Measurements from ENCODE around the gene CTSV. TPM values are rescaled to one million over a fixed set of nuclear protein-coding genes. Genes with fewer than 3 reads are reported as not detected.
"Not testable (repeated sequence)": the region's sequence is repeated elsewhere in the genome, so short reads cannot be mapped to it uniquely, and the experiment has no call there.

Gene CTSV
- total RNA-seq, 1 experiment from 2014 or later, result 47.3 TPM

- BruUV-seq (replicated peaks), result no TSS peak
- no peaks in the 10 kb centered on the region for H3K36me3 ChIP-seq (ENCODE audit: low read depth)
- H2AFZ ChIP-seq, result no peak overlapping the region
- no peaks in the 10 kb centered on the region for H4K20me1 ChIP-seq (ENCODE audit: insufficient read depth)
- no peak overlapping the region for H3K27ac ChIP-seq
- H3K9me2 ChIP-seq (ENCODE audit: insufficient read depth), result no peaks in the 10 kb centered on the region
- no peak overlapping the region for H3K4me2 ChIP-seq
- no peak for TF ChIP-seq CTCF (conservative IDR thresholded peaks at IDR 0.05)
- no peak for TF ChIP-seq EZH2 (IDR thresholded peaks at IDR 0.05; ENCODE audit: low read depth)
- CTCF ChIA-PET, result no interaction called here
- no peaks in the 10 kb centered on the region for H3K9me3 ChIP-seq (ENCODE audit: insufficient read depth, low read depth)
- H3K4me1 ChIP-seq (replicated peaks; ENCODE audit: insufficient read depth), result peaks cover 4% of the 10 kb centered on the region
- H3K27me3 ChIP-seq (ENCODE audit: insufficient read depth, low read depth), result no peaks in the 10 kb centered on the region
- intact Hi-C loops (cut with micrococcal nuclease; ENCODE audit: unreplicated experiment), result no loop called here
- H3F3A ChIP-seq (ENCODE audit: insufficient read depth, low read depth), result no peaks in the 10 kb centered on the region
- DNase-seq, result no peak
- POLR2A ChIA-PET (ENCODE audit: unreplicated experiment), result no interaction called here
- no peak overlapping the region for H3K4me3 ChIP-seq
- H3K79me2 ChIP-seq (ENCODE audit: low read depth), result no peaks in the 10 kb centered on the region
These were observed 38.7 kb upstream of the CTSV start for GRCh38 chr9:97077452-97078295.

GRCh38 chr9:97076731-97077451, 37.9 kb upstream of the CTSV start:
- H3F3A ChIP-seq (ENCODE audit: insufficient read depth, low read depth); DNase-seq; POLR2A ChIA-PET (ENCODE audit: unreplicated experiment); BruUV-seq (replicated peaks); intact Hi-C loops (cut with micrococcal nuclease; ENCODE audit: unreplicated experiment); H3K27me3 ChIP-seq (ENCODE audit: insufficient read depth, low read depth); H4K20me1 ChIP-seq (ENCODE audit: insufficient read depth); H3K27ac ChIP-seq; CTCF ChIA-PET; H2AFZ ChIP-seq; H3K4me3 ChIP-seq; H3K4me2 ChIP-seq; H3K79me2 ChIP-seq (ENCODE audit: low read depth); H3K9me3 ChIP-seq (ENCODE audit: insufficient read depth, low read depth); H3K9me2 ChIP-seq (ENCODE audit: insufficient read depth); H3K36me3 ChIP-seq (ENCODE audit: low read depth): not testable (repeated sequence)
- peaks cover 11% of the 10 kb centered on the region for H3K4me1 ChIP-seq (replicated peaks; ENCODE audit: insufficient read depth)

GRCh38 chr9:97076238-97076637, 37.3 kb upstream of the CTSV start:
- Histone ChIP-seq H2AFZ (no peak overlapping the region), H3K4me2 (no peak overlapping the region), H3K4me3 (no peak overlapping the region), H3K9me3 (ENCODE audit: insufficient read depth, low read depth) (no peaks in the 10 kb centered on the region), H3K27ac (no peak overlapping the region), H3K79me2 (ENCODE audit: low read depth) (no peaks in the 10 kb centered on the region), H3F3A (ENCODE audit: insufficient read depth, low read depth) (no peaks in the 10 kb centered on the region), H3K36me3 (ENCODE audit: low read depth) (no peaks in the 10 kb centered on the region), H3K9me2 (ENCODE audit: insufficient read depth) (no peaks in the 10 kb centered on the region), H3K27me3 (ENCODE audit: insufficient read depth, low read depth) (no peaks in the 10 kb centered on the region), H3K4me1 (replicated peaks; ENCODE audit: insufficient read depth) (peaks cover 17% of the 10 kb centered on the region), H4K20me1 (ENCODE audit: insufficient read depth) (no peaks in the 10 kb centered on the region)
- ChIA-PET POLR2A (ENCODE audit: unreplicated experiment) (no interaction called here), CTCF (no interaction called here)
- TF ChIP-seq CTCF (conservative IDR thresholded peaks at IDR 0.05) (no peak), EZH2 (IDR thresholded peaks at IDR 0.05; ENCODE audit: low read depth) (no peak)
- DNase-seq, result no peak
- intact Hi-C loops (cut with micrococcal nuclease; ENCODE audit: unreplicated experiment), result no loop called here
- no TSS peak for BruUV-seq (replicated peaks)

All from PC-9 (cell line).